Measurements from ENCODE around the gene XDH.

XDH gene

GRCh38 chr2:31317396-31317795 is 97.1 kb downstream of the XDH start:
- Mint-ChIP-seq H3K36me3 (ENCODE audit: low read depth) (no peaks in the 10 kb centered on the region), H3K27ac (no peak overlapping the region), H3K9me3 (no peaks in the 10 kb centered on the region), H3K4me1 (peaks cover 34% of the 10 kb centered on the region), H3K4me3 (no peak overlapping the region), H3K27me3 (no peaks in the 10 kb centered on the region)
- ATAC-seq: no peak
- no peak for DNase-seq

GRCh38 chr2:31314761-31315160 is 99.8 kb downstream of the XDH start:
- Mint-ChIP-seq H3K4me1 (peaks cover 26% of the 10 kb centered on the region), H3K36me3 (ENCODE audit: low read depth) (no peaks in the 10 kb centered on the region), H3K27ac (no peak overlapping the region), H3K9me3 (no peaks in the 10 kb centered on the region), H3K4me3 (no peak overlapping the region), H3K27me3 (no peaks in the 10 kb centered on the region)
- ATAC-seq (no peak), DNase-seq (no peak)

GRCh38 chr2:31312898-31313297 is 101.6 kb downstream of the XDH start:
- H3K27ac Mint-ChIP-seq: no peak overlapping the region
- DNase-seq (no peak), ATAC-seq (no peak)

GRCh38 chr2:31304816-31305215 is 109.7 kb downstream of the XDH start:
- no peaks in the 10 kb centered on the region for H3K36me3 Mint-ChIP-seq (ENCODE audit: low read depth)

More at GRCh38 chr2:31312898-31313297, 101.6 kb downstream of the XDH start:
- H3K27me3 Mint-ChIP-seq: no peaks in the 10 kb centered on the region
- no peaks in the 10 kb centered on the region for H3K36me3 Mint-ChIP-seq (ENCODE audit: low read depth)
- H3K4me1 Mint-ChIP-seq: peaks cover 7% of the 10 kb centered on the region
- no peaks in the 10 kb centered on the region for H3K9me3 Mint-ChIP-seq
- H3K4me3 Mint-ChIP-seq: no peak overlapping the region

GRCh38 chr2:31302940-31303563 is 111.5 kb downstream of the XDH start:
- no peak for DNase-seq
- Mint-ChIP-seq H3K36me3 (ENCODE audit: low read depth) (no peaks in the 10 kb centered on the region), H3K27ac (no peak overlapping the region), H3K4me3 (no peak overlapping the region), H3K4me1 (no peaks in the 10 kb centered on the region), H3K27me3 (peaks cover 10% of the 10 kb centered on the region), H3K9me3 (no peaks in the 10 kb centered on the region)
- no peak for ATAC-seq

More at GRCh38 chr2:31304816-31305215, 109.7 kb downstream of the XDH start:
- Mint-ChIP-seq H3K4me3 (no peak overlapping the region), H3K27ac (no peak overlapping the region), H3K4me1 (no peaks in the 10 kb centered on the region), H3K9me3 (no peaks in the 10 kb centered on the region), H3K27me3 (peaks cover 10% of the 10 kb centered on the region)
- no peak for DNase-seq
- ATAC-seq: no peak

GRCh38 chr2:31300309-31300708 is 114.2 kb downstream of the XDH start:
- no peaks in the 10 kb centered on the region for H3K36me3 Mint-ChIP-seq (ENCODE audit: low read depth)
- DNase-seq (no peak), ATAC-seq (no peak)
- H3K4me3 Mint-ChIP-seq: no peak overlapping the region
- H3K9me3 Mint-ChIP-seq: no peaks in the 10 kb centered on the region
- peaks cover 4% of the 10 kb centered on the region for H3K4me1 Mint-ChIP-seq
- no peak overlapping the region for H3K27ac Mint-ChIP-seq
- peaks cover 1% of the 10 kb centered on the region for H3K27me3 Mint-ChIP-seq

- peaks cover 4% of the 10 kb centered on the region for H3K4me1 Mint-ChIP-seq
- H3K9me3 Mint-ChIP-seq: no peaks in the 10 kb centered on the region
- DNase-seq (no peak), ATAC-seq (no peak)
- H3K27me3 Mint-ChIP-seq: peaks cover 1% of the 10 kb centered on the region
- H3K27ac Mint-ChIP-seq: no peak overlapping the region
- no peaks in the 10 kb centered on the region for H3K36me3 Mint-ChIP-seq (ENCODE audit: low read depth)
- H3K4me3 Mint-ChIP-seq: no peak overlapping the region
Measured at GRCh38 chr2:31299547-31299946, 115.0 kb downstream of the XDH start.

GRCh38 chr2:31297751-31298150 is 116.8 kb downstream of the XDH start:
- Mint-ChIP-seq H3K4me3 (no peak overlapping the region), H3K9me3 (no peaks in the 10 kb centered on the region), H3K27me3 (peaks cover 1% of the 10 kb centered on the region), H3K27ac (no peak overlapping the region), H3K36me3 (ENCODE audit: low read depth) (no peaks in the 10 kb centered on the region), H3K4me1 (peaks cover 4% of the 10 kb centered on the region)
- DNase-seq (no peak), ATAC-seq (peak; percentile 91)

GRCh38 chr2:31296641-31297287 is 117.8 kb downstream of the XDH start:
- peaks cover 4% of the 10 kb centered on the region for H3K4me1 Mint-ChIP-seq
- peaks cover 1% of the 10 kb centered on the region for H3K27me3 Mint-ChIP-seq
- H3K27ac Mint-ChIP-seq: no peak overlapping the region
- no peaks in the 10 kb centered on the region for H3K36me3 Mint-ChIP-seq (ENCODE audit: low read depth)
- no peak for ATAC-seq
- no peak for DNase-seq
- no peaks in the 10 kb centered on the region for H3K9me3 Mint-ChIP-seq
- no peak overlapping the region for H3K4me3 Mint-ChIP-seq

- Mint-ChIP-seq H3K4me3 (no peak overlapping the region), H3K9me3 (no peaks in the 10 kb centered on the region), H3K4me1 (peaks cover 4% of the 10 kb centered on the region), H3K36me3 (ENCODE audit: low read depth) (no peaks in the 10 kb centered on the region), H3K27ac (no peak overlapping the region), H3K27me3 (no peaks in the 10 kb centered on the region)
- ATAC-seq (no peak), DNase-seq (no peak)
Measured at GRCh38 chr2:31294196-31294595, 120.3 kb downstream of the XDH start.

GRCh38 chr2:31287654-31288053 is 126.9 kb downstream of the XDH start:
- H3K27ac Mint-ChIP-seq: no peak overlapping the region
- no peak overlapping the region for H3K4me3 Mint-ChIP-seq
- H3K27me3 Mint-ChIP-seq: no peaks in the 10 kb centered on the region
- no peaks in the 10 kb centered on the region for H3K36me3 Mint-ChIP-seq (ENCODE audit: low read depth)
- no peaks in the 10 kb centered on the region for H3K4me1 Mint-ChIP-seq
- DNase-seq (no peak), ATAC-seq (no peak)
- H3K9me3 Mint-ChIP-seq: no peaks in the 10 kb centered on the region

GRCh38 chr2:31286961-31287550 is 127.5 kb downstream of the XDH start:
- DNase-seq: no peak
- Mint-ChIP-seq H3K4me3 (no peak overlapping the region), H3K36me3 (ENCODE audit: low read depth) (no peaks in the 10 kb centered on the region), H3K4me1 (no peaks in the 10 kb centered on the region), H3K27ac (no peak overlapping the region), H3K9me3 (no peaks in the 10 kb centered on the region), H3K27me3 (no peaks in the 10 kb centered on the region)
- ATAC-seq: no peak

- Mint-ChIP-seq H3K27me3 (no peaks in the 10 kb centered on the region), H3K4me3 (no peak overlapping the region), H3K4me1 (no peaks in the 10 kb centered on the region), H3K27ac (no peak overlapping the region), H3K9me3 (no peaks in the 10 kb centered on the region), H3K36me3 (ENCODE audit: low read depth) (no peaks in the 10 kb centered on the region)
- DNase-seq: no peak
- no peak for ATAC-seq
Measured at GRCh38 chr2:31286230-31286629, 128.3 kb downstream of the XDH start.
